GM18951 (cell line): ENCODE measurements around the gene CFC1.
"Not testable (repeated sequence)": the region's sequence is repeated elsewhere in the genome, so short reads cannot be mapped to it uniquely, and the experiment has no call there.

Source experiments
- in situ Hi-C: fragments of 300-500 bp; cut with MboI; formaldehyde crosslinking; loops from one replicate; pipeline ENCODE4 v1.12.0; 2022; ENCODE audit warnings: low sequenced_read_pairs, mixed read lengths, inconsistent platforms; ENCODE audit not compliant: unreplicated experiment

Gene CFC1

DNA sequence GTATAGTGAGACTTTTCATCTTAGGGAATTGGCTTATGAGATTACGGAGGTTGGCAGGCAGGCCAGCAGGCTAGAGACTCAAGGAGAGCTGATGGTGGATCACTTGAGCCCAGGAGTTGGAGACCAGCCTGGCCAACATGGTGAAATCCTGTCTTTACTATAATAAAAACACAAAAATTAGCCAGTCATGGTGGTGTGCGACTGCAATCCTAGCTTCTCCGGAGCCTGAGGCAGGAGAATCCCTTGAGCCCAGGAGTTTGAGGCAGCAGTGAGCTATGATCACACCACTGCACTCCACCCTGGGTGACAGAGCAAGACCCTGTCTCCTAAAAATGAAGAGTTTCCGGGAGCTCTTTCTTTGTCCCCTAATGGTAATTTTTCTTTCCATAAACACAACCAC, 14.6 kb downstream of the CFC1 start:
- in situ Hi-C loops, result not testable (repeated sequence)

DNA sequence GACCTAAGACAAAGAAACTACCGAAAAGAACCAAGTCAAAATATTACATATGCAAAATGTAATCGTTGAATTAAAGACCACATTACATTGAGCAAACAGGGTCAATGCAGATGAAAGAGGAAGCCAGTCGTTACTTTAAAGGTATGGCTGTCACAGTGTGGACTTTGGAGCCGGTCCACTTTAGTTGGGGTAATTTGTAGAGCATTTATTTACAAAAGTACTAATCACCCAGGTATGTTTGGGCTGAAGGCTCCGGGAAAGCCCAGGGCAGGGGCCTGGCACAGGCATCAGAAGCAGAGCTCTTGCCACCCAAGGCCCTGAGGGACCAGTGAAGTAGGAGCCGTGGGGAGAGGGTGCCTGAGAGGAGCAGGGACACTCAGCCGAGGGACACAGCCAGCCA, 15.8 kb downstream of the CFC1 start:
- in situ Hi-C loops, result not testable (repeated sequence)

DNA sequence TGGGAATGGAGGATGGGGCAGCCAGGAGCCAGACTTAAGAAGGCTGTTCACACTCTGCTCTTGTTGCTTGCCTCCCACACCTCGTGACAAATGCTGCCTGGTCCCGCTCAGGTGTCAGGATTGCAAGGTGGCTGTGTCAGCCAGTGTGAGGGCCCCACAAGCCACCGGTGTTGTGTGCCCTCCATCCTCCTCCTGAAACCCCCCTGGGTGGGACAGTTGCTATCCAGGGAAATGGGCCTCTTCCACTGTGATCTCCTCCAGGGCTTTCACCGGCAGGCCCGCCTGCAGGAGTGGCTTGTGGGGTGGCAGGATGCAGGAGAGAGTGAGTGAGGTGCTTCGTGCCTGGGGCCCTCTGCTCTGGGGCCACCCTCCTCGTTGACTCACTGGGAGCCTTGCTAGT, 16.4 kb downstream of the CFC1 start:
- in situ Hi-C loops, result not testable (repeated sequence)

DNA sequence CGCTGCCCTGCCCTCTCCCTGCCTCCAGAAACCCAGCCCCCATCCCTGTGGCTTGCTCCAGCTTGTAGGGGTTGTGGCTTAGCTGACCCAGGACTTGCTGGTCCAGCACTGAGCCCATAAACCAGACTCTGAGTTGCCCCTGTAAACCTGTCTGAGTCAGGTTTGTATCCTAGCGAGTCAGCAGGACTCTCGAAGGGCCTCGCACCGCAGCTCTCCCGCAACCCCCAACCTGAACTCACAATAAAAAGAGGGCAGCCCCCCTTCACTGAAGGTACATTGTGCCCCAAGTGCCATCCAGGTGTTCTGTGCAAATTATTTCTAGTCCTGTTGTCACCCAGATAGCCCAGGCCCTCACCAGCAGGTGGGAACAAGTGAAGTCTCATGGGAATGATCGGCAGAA, 17.9 kb downstream of the CFC1 start:
- in situ Hi-C loops, result not testable (repeated sequence)

DNA sequence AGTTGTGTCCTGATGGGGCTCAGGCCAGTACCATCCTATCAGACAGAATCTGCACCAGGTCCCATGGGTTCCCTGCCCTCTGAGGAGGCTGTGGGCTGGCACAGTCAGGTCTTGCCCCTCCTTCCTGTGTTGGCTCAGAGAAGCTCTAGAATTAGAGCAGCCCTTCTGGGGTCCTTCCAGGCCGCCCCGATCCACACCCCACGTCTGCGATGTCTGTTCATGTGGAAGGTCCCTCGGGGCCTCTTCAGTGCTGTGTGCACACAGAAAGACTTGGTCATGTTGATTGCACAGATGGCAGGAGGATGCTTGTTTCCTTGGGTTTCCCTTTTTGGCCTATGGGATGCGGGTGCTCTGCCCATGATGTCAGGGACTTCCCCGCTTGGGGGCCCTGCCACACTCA, 20.3 kb downstream of the CFC1 start:
- in situ Hi-C loops, result not testable (repeated sequence)

DNA sequence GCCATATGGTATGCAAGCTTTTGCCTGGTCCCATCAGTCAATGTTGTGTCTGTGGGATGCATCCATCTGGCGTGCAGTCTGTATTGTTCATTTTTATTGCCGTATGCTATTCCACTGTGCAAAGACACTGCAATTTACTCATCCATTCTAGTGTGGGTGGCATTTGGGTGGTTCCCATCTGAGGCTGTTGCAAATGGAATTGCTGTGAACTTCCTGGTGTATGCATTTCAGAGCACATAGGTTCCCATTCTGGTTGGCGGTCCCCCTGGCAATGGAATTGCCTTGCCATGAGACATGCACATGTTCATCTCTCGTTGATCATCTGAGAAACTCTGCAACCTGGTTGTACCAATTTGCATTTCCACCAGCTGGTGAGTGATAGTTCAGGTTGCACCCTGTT, 21.8 kb downstream of the CFC1 start:
- in situ Hi-C loops, result not testable (repeated sequence)

DNA sequence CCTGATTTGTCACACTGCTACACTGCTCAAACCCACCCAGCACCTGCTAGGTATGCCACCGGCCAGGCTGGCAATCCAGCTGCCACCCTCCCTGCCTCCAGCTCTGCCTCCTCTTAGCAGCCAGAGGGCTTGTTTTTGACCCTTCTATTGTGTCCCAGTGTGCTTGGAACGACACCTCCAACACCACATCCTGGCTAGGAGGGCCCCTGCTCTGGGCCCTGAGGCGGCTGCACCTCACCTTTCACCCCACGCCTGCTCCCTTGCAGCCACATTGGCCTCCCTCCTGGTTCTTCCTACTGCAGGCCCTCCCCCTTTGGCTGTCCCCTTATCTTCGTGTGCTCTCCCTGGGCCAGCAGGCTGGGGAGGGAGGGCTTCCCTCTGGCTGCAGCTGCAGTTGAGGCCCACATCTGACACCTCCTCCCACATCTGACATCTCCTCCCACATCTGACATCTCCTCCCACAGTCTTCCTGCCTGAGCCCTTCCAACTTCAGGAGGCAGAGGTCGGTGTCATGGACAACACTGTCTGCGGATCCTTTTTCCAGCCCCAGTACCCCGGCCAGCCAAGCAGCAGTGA, 23.1 kb downstream of the CFC1 start:
- in situ Hi-C loops, result not testable (repeated sequence)

DNA sequence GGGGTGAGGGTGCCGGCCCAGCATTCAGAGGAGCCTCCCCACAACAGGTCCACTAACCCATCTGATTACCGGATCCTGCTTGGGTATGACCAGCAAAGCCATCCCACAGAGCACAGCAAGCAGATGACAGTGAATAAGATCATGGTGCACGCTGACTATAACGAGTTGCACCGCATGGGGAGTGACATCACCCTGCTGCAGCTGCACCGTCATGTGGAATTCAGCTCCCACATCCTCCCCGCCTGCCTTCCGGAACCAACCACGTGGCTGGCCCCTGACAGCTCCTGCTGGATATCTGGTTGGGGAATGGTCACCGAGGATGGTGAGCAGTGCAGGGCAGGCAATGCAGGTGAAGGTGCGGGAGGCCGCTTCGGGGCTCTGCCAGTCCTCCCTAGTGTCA, 25.1 kb downstream of the CFC1 start:
- in situ Hi-C loops, result not testable (repeated sequence)

DNA sequence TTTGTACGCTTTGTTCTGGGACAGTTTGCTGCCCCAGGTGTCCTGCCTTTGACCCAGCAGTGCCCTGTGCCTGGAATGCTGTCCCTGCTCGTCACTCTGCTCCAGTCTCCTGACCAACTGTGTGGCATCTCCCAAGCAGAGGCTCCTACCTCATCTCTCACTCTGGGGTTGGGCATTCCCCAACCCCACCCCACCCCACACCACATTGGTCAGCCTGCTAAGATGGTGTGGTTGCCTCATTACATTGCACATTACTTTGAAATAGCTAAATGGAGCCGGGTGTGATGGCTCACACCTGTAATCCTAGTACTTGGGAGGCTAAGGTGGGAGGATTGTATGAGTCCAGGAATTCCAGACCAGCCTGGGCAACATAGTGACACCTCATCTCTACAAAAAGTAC, 27.4 kb downstream of the CFC1 start:
- in situ Hi-C loops, result not testable (repeated sequence)

DNA sequence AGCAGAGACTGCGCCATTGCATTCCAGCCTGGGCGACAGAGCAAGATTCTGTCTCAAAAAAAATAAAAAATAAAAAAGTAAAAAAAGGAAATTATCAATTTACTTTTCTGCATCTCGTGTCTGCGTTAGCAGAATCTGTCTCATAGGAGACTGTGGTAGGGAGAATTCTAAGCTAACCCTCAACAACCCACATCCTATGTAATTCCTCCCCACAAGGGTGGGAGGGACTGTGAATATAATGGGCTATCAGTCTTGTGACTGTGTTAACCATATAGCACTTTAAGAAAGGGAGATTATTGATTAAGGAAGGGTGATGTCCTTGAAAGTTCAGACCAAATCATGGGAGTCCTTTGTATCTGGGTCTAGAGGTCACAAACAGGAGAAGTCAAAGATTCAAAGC, 33.2 kb downstream of the CFC1 start:
- in situ Hi-C loops, result not testable (repeated sequence)

DNA sequence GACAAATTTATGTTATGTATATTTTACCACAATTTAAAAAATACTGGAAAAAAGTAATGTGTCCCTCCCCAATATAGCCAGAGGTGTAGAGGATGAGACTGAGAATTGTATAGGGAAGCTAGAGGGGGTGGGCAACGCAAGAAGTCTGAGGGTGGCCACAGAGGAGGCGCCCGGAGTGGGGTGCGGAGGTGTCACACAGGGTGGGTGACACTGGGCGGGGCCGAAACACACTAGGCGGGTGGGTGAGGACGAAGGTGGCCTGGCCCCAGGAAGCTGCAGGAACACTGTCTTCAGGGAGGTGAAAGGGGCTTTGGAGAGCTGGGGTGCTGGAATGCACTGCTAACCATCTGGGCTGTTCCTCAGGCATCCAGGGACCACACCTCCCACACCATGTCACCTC, 42.9 kb downstream of the CFC1 start:
- in situ Hi-C loops, result not testable (repeated sequence)

DNA sequence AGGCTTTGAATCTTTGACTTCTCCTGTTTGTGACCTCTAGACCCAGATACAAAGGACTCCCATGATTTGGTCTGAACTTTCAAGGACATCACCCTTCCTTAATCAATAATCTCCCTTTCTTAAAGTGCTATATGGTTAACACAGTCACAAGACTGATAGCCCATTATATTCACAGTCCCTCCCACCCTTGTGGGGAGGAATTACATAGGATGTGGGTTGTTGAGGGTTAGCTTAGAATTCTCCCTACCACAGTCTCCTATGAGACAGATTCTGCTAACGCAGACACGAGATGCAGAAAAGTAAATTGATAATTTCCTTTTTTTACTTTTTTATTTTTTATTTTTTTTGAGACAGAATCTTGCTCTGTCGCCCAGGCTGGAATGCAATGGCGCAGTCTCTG, 45.2 kb downstream of the CFC1 start:
- in situ Hi-C loops, result not testable (repeated sequence)

DNA sequence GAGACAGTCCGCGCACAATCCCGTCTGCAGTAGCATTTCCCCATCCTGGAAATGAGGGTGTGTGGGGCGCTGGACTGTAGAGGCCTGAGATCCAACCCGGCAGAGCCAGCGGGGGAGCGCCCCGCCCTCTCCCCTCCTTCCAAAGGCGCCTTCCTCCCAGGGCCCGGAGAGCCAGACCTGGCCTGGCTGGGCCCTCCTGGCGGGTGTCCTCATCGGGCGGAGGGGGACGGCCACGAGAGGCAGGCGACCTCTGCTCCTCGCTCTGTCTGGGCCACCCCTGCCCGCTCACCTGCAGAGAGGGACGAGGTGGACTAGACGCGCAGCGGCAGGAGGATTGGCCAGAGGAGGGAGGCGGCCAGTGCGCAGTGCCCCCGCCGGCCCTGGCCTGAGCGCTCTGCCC, 49.9 kb downstream of the CFC1 start:
- in situ Hi-C loops, result not testable (repeated sequence)

DNA sequence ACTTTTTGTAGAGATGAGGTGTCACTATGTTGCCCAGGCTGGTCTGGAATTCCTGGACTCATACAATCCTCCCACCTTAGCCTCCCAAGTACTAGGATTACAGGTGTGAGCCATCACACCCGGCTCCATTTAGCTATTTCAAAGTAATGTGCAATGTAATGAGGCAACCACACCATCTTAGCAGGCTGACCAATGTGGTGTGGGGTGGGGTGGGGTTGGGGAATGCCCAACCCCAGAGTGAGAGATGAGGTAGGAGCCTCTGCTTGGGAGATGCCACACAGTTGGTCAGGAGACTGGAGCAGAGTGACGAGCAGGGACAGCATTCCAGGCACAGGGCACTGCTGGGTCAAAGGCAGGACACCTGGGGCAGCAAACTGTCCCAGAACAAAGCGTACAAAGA, 51.0 kb downstream of the CFC1 start:
- in situ Hi-C loops, result not testable (repeated sequence)

DNA sequence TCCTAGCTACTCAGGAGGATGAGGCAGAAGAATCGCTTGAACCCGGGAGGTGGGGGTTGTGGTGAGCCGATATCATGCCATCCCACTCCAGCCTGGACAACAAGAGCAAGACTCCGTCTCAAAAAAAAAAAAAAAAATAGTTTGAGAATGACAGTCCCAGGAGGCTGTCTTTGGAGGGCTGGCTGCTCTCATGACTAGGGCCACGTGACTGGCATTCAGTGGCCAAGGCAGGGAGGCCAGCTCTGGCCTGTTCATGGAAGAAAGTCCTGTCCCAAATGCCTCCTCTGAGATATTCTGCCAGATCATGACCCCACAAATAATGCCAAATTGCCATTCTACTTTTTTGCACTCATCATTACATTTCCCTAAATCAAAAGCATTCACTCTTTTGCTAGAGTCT, 54.4 kb downstream of the CFC1 start:
- in situ Hi-C loops, result not testable (repeated sequence)

DNA sequence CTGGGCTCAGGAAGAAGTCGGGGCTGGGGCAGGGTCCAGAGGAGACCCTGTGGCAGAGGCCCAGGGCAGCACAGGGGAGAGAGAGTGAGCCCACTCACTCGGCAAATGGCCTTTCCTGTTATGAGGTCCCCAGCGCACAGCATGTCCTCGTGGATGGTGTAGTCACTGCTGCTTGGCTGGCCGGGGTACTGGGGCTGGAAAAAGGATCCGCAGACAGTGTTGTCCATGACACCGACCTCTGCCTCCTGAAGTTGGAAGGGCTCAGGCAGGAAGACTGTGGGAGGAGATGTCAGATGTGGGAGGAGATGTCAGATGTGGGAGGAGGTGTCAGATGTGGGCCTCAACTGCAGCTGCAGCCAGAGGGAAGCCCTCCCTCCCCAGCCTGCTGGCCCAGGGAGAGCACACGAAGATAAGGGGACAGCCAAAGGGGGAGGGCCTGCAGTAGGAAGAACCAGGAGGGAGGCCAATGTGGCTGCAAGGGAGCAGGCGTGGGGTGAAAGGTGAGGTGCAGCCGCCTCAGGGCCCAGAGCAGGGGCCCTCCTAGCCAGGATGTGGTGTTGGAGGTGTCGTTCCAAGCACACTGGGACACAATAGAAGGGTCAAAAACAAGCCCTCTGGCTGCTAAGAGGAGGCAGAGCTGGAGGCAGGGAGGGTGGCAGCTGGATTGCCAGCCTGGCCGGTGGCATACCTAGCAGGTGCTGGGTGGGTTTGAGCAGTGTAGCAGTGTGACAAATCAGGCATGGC, 55.4 kb downstream of the CFC1 start:
- in situ Hi-C loops, result not testable (repeated sequence)

DNA sequence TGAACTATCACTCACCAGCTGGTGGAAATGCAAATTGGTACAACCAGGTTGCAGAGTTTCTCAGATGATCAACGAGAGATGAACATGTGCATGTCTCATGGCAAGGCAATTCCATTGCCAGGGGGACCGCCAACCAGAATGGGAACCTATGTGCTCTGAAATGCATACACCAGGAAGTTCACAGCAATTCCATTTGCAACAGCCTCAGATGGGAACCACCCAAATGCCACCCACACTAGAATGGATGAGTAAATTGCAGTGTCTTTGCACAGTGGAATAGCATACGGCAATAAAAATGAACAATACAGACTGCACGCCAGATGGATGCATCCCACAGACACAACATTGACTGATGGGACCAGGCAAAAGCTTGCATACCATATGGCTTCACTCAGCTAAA, 56.6 kb downstream of the CFC1 start:
- in situ Hi-C loops, result not testable (repeated sequence)
